HG02885 (cell line): ENCODE measurements around the gene G2E3.

Experiments used
- ATAC-seq: cut with Tn5 transposase; IDR thresholded peaks from one replicate; pipeline ENCODE4 v1.9.1; 2021; ENCODE audit warnings: mild to moderate bottlenecking; ENCODE audit not compliant: unreplicated experiment, poor library complexity

Gene G2E3

GRCh38 chr14:30645600-30645999, 86.6 kb downstream of the G2E3 start:
- no peak for ATAC-seq

- peak; percentile 47 for ATAC-seq
Observed at GRCh38 chr14:30648471-30648870, 89.5 kb downstream of the G2E3 start.

DNA sequence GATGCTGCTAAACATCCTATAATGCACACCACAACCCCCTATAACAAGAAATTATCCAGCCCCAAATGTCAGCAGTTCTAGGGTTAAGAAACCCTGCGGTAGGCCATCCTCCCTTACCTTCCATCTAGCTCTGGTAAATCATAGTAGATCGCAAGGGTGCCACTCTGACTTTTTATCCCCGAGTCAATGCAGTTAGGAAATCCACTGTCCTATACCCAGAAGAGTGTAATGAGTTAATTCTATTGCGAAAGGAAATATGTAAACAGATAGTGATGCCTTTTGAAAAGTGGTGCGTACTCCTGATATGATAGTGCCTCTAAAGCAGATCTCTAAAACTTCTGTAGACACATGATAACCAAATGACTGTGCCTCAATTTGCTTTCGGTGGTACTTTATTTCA, 93.0 kb downstream of the G2E3 start:
- no peak for ATAC-seq

GRCh38 chr14:30655124-30655523, 96.2 kb downstream of the G2E3 start:
- no peak for ATAC-seq

DNA sequence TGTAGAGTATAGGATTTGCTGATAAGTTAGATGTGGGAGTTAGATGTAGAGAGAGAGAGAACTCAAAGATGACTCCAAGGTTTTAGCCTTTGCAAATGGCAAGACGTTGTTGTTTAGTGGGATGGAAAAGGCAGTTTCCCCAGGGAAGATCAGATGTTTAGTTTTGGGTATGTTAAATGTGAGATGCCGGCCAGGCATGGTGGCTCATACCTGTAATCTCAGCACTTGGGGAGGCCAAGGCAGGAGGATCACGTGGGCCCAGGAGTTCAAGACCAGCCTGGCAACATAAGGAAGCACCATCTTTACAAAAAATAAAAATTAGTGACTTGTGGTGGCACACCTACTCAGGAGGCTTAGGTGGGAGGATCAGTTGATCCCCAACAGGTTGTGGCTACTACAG, 96.7 kb downstream of the G2E3 start:
- no peak for ATAC-seq

- no peak for ATAC-seq
Observed at GRCh38 chr14:30656190-30656632, 97.3 kb downstream of the G2E3 start.

GRCh38 chr14:30657050-30657449, 98.1 kb downstream of the G2E3 start:
- ATAC-seq, result no peak

DNA sequence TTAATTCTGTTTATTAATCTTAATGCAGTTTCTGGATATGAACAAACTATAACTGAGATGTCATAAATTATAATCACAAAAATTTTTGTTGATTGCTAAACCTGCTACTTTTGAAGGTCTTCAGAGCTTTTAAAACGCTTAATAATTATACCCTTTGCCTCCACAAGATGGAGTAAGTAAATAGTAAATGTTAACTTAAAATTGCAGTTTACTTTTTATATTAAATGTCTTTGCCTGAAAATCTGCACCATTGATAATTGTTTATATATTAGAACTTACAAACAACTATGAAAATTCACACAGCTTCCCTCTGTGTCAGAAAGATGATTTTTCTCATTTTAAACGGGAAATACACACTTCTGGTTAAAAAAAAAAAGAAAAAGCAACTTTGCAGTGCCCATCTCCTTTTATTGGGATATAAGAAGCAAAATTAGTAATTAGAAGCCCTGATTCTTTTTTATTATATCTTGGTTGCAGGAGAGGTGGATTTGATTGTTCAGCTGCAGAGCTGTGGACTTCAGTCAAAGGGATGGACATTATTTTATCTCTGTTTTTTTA, 98.7 kb downstream of the G2E3 start:
- no peak for ATAC-seq

DNA sequence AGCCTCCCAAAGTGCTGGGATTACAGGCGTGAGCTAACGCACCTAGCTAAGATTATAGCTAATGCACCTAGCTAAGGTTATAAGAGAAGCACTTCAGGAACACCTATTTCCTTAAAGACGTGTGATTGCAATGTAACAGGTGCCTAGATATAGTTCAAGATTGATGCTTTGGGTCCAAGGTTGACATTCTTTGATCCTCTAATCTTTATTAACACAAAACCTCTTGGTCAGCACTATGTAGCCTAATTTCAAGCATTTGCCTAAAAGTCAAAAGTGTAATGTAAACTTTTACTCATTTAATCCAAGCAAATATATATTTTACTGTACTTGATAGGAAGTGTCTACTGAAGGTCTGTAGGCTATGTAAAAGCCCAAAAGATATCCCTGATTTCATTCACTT, 99.7 kb downstream of the G2E3 start:
- ATAC-seq, result no peak

DNA sequence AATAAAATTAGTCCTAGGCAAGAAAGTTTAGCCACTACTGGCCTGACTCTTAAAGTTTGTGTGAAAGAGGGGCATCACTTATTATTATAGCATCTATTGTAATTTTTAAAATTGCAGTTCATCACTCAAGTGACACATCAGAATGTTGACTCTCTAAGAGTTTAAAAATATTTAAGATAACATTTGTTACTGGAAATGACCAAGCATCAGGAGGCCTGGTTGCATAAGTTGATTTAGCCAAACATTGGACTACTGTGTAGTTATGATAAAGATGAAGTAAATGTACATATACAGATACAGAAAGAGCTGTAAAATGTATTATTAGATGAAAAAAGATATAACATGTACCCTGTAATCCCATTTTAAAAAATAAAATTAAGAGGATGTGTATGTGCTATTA, 110.6 kb downstream of the G2E3 start:
- ATAC-seq, result no peak
